ENCODE results near the gene IFI16.
"Not testable (repeated sequence)": the region's sequence is repeated elsewhere in the genome, so short reads cannot be mapped to it uniquely, and the experiment has no call there.

Gene IFI16

DNA sequence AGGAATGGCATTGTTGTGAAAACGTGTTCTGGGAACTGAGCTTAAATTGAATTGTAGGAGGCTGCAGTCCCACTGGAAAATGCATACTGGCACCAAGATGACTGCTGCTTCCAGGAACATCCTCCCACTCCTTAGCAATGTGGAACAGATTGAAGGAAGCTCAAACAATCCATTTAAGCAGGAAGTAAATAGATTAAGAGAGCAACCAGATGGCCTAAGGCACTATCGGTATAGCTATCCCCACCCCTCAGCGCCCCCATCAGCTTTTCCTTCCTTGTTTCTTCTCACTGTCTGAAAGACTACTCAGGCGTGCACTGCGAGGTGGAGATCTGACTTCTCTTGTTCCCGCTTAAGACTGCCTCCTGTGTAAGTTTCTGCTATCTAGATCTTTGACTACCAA lies 4.0 kb upstream of the IFI16 start:
- Histone ChIP-seq H3K4me3 (ENCODE audit: insufficient read depth, low read depth, low read length, poor library complexity, severe bottlenecking) (no peak overlapping the region), H3K36me3 (ENCODE audit: control insufficient read depth, insufficient read depth, low read length) (no peaks in the 10 kb centered on the region), H3K4me1 (ENCODE audit: control insufficient read depth, insufficient read depth, low read length, poor library complexity, severe bottlenecking) (peaks cover 14% of the 10 kb centered on the region), H3K27me3 (replicated peaks; ENCODE audit: control insufficient read depth, insufficient read depth, low read length, poor library complexity, severe bottlenecking) (no peaks in the 10 kb centered on the region), H3K9me3 (ENCODE audit: control insufficient read depth, low read length) (no peaks in the 10 kb centered on the region), H3K27ac (ENCODE audit: insufficient read depth, low read length, poor library complexity, severe bottlenecking) (no peak overlapping the region)
- no peak for DNase-seq

DNA sequence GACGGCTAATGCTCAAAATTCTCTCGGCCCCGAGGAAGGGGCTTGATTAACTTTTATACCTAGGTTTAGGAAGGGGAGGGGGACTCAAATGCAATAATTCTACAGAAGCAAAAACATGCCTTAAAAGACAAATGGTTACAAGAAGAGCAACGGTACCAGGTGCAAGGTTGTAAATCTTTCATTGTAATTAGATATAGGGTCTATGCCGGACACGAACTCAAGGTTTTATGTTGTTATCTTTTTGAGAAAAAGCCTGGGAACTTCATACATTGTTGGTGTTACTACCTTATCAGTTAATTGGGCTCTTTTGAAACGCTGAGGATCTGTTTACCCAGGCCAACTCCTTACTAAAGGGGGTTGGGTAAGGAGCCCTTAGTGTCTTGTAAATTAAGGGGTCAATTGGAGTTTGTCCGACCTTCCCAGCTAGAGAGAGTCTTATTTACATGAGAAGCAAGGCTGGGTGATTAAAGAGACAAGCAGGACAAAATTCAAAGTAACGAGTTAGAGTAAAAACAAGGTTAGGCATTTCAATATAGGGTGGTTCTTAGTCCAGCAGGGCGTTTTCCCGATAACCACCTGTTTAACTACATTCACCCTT lies 3.4 kb upstream of the IFI16 start:
- DNase-seq; H3K4me3 ChIP-seq (ENCODE audit: insufficient read depth, low read depth, low read length, poor library complexity, severe bottlenecking); H3K36me3 ChIP-seq (ENCODE audit: control insufficient read depth, insufficient read depth, low read length); H3K27ac ChIP-seq (ENCODE audit: insufficient read depth, low read length, poor library complexity, severe bottlenecking); H3K27me3 ChIP-seq (replicated peaks; ENCODE audit: control insufficient read depth, insufficient read depth, low read length, poor library complexity, severe bottlenecking); H3K9me3 ChIP-seq (ENCODE audit: control insufficient read depth, low read length): not testable (repeated sequence)
- H3K4me1 ChIP-seq (ENCODE audit: control insufficient read depth, insufficient read depth, low read length, poor library complexity, severe bottlenecking) = peaks cover 14% of the 10 kb centered on the region

DNA sequence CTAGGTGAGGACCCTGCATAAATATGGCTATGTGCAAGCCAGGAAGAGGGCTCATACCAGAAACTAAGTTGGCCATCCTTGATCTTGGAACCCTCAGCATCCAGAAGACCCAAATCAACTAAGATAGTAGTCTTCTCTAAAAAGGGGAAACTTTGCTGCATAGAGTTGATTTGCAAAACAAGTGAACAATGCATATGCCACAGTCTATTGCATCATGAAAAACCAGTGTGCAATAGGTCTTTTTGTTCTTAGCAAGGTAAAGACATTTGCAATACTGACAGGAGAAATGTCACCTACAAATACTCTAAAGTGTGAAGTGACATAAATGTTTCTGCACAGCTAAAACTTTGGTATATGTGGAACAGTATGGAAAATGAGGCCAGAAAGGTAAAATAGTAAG lies 2.0 kb upstream of the IFI16 start:
- Histone ChIP-seq H3K27ac (ENCODE audit: insufficient read depth, low read length, poor library complexity, severe bottlenecking) (no peak overlapping the region), H3K27me3 (replicated peaks; ENCODE audit: control insufficient read depth, insufficient read depth, low read length, poor library complexity, severe bottlenecking) (no peaks in the 10 kb centered on the region), H3K9me3 (ENCODE audit: control insufficient read depth, low read length) (no peaks in the 10 kb centered on the region), H3K4me3 (ENCODE audit: insufficient read depth, low read depth, low read length, poor library complexity, severe bottlenecking) (no peak overlapping the region), H3K36me3 (ENCODE audit: control insufficient read depth, insufficient read depth, low read length) (no peaks in the 10 kb centered on the region), H3K4me1 (ENCODE audit: control insufficient read depth, insufficient read depth, low read length, poor library complexity, severe bottlenecking) (peaks cover 15% of the 10 kb centered on the region)
- no peak for DNase-seq

DNA sequence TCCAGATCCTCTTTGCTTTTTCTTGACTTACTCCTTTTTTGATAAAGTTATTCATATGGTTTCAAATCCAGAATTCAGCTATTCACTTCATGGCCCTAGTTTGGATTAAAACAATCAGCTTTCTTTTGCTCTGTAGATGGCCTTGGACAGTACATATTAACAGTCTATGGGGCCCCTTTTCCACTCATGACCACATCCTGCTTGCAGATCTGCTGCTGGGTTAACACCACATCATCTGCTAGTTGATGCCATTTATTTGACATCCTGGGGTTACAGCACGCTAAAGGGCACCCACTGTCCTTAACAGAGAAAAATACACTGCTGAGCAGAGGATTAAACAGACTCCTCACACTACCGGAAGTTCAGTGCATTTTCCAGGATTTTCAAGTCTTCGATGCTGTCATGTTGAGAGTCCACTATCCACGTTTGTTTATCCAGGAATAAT lies 941 bp upstream of the IFI16 start:
- peak overlapping the region; percentile 67 for H3K4me3 ChIP-seq (ENCODE audit: insufficient read depth, low read depth, low read length, poor library complexity, severe bottlenecking)
- DNase-seq = peak in 2 of 3 donors; percentile 28 to 31

DNA sequence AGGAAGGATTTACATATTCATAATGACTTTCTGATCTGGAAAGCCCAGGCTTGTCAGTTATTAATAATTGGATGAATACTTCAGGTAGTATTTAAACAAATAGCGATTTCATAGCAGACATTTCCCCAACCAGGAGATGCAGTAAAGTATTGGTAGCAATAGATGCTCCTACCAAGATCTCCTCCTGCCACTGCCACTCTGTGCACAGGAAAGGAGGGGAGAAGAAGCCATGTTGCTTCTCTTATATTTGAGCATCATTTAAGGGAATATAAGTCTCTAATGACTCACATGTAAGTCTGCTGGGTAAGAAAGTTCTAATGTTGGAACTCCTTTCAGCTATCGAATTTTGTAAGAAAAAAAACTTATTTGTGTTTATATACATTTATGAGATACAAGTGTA lies 420 bp upstream of the IFI16 start:
- H3K9me3 ChIP-seq (ENCODE audit: control insufficient read depth, low read length) = no peaks in the 10 kb centered on the region
- no peaks in the 10 kb centered on the region for H3K36me3 ChIP-seq (ENCODE audit: control insufficient read depth, insufficient read depth, low read length)
- H3K27ac ChIP-seq (ENCODE audit: insufficient read depth, low read length, poor library complexity, severe bottlenecking) = peak overlapping the region; percentile 83
- DNase-seq = no peak
- H3K27me3 ChIP-seq (replicated peaks; ENCODE audit: control insufficient read depth, insufficient read depth, low read length, poor library complexity, severe bottlenecking) = no peaks in the 10 kb centered on the region
- peak overlapping the region; percentile 67 for H3K4me3 ChIP-seq (ENCODE audit: insufficient read depth, low read depth, low read length, poor library complexity, severe bottlenecking)
- H3K4me1 ChIP-seq (ENCODE audit: control insufficient read depth, insufficient read depth, low read length, poor library complexity, severe bottlenecking) = peaks cover 17% of the 10 kb centered on the region

More for the DNA sequence above, 941 bp upstream of the IFI16 start:
- H3K27ac ChIP-seq (ENCODE audit: insufficient read depth, low read length, poor library complexity, severe bottlenecking) = peak overlapping the region; percentile 83
- H3K4me1 ChIP-seq (ENCODE audit: control insufficient read depth, insufficient read depth, low read length, poor library complexity, severe bottlenecking) = peaks cover 17% of the 10 kb centered on the region
- H3K27me3 ChIP-seq (replicated peaks; ENCODE audit: control insufficient read depth, insufficient read depth, low read length, poor library complexity, severe bottlenecking) = no peaks in the 10 kb centered on the region
- no peaks in the 10 kb centered on the region for H3K36me3 ChIP-seq (ENCODE audit: control insufficient read depth, insufficient read depth, low read length)
- no peaks in the 10 kb centered on the region for H3K9me3 ChIP-seq (ENCODE audit: control insufficient read depth, low read length)

DNA sequence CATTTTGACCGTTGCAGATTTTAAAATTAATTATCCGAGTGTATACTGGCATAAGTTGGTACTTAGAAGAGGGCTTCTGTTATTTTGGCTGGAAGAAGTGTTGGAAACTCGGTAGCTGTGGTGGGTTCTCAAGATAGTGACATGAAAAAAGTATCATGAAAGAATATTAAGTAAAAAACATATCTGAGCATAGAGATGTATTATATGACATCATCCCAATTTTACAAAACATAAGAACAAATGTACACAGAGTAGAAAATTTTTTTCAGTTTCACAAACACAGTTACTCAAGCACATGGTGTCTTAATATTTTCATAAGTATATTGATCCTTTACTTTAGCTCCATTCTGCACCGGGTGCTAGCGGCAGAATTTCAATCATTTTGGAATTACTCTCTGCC lies 684 bp downstream of the IFI16 start:
- peaks cover 19% of the 10 kb centered on the region for H3K4me1 ChIP-seq (ENCODE audit: control insufficient read depth, insufficient read depth, low read length, poor library complexity, severe bottlenecking)
- H3K9me3 ChIP-seq (ENCODE audit: control insufficient read depth, low read length) = no peaks in the 10 kb centered on the region
- no peaks in the 10 kb centered on the region for H3K27me3 ChIP-seq (replicated peaks; ENCODE audit: control insufficient read depth, insufficient read depth, low read length, poor library complexity, severe bottlenecking)
- DNase-seq = no peak
- H3K4me3 ChIP-seq (ENCODE audit: insufficient read depth, low read depth, low read length, poor library complexity, severe bottlenecking) = peak overlapping the region; percentile 67
- peak overlapping the region; percentile 83 for H3K27ac ChIP-seq (ENCODE audit: insufficient read depth, low read length, poor library complexity, severe bottlenecking)
- H3K36me3 ChIP-seq (ENCODE audit: control insufficient read depth, insufficient read depth, low read length) = no peaks in the 10 kb centered on the region

DNA sequence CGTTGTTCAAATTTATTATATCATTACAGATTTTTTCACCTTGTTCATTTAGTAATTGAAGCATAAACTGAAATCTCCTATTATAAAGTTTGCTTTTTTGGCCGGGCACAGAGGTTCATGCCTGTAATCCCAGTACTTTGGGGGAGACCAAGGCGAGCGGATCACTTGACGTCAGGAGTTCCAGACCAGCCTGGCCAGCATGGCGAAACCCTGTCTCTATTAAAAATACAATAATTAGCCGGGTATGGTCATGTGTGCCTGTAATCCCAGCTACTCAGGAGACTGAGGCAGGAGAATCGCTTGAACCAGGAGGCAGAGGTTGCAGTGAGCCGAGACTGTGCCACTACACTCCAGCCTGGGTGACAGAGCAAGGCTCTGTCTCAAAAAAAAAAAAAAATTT lies 1.3 kb downstream of the IFI16 start:
- H3K9me3 ChIP-seq (ENCODE audit: control insufficient read depth, low read length); H3K27me3 ChIP-seq (replicated peaks; ENCODE audit: control insufficient read depth, insufficient read depth, low read length, poor library complexity, severe bottlenecking); DNase-seq; H3K36me3 ChIP-seq (ENCODE audit: control insufficient read depth, insufficient read depth, low read length): not testable (repeated sequence)
- peaks cover 25% of the 10 kb centered on the region for H3K4me1 ChIP-seq (ENCODE audit: control insufficient read depth, insufficient read depth, low read length, poor library complexity, severe bottlenecking)
- peak overlapping the region; percentile 67 for H3K4me3 ChIP-seq (ENCODE audit: insufficient read depth, low read depth, low read length, poor library complexity, severe bottlenecking)
- peak overlapping the region; percentile 83 for H3K27ac ChIP-seq (ENCODE audit: insufficient read depth, low read length, poor library complexity, severe bottlenecking)

DNA sequence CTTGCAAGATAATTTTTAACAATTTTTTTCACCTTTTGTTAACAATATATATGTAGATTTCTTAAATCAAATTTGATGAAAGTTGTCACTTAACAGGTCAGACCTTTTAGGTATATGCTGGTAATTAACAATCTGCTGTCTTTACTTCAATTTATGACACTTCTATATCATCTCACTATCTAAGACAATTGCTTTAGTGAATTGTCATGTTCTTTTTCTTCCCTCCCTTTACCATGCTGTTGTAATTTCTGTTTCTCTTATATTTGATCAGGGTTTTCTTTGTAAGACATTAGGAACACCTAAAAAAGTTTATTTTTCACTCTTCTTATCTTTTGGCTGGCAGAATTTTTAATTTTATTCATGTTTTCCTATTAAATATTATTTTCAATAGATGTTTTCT lies 2.0 kb downstream of the IFI16 start:
- H3K36me3 ChIP-seq (ENCODE audit: control insufficient read depth, insufficient read depth, low read length) = peaks cover 10% of the 10 kb centered on the region
- peak overlapping the region; percentile 55 for H3K27ac ChIP-seq (ENCODE audit: insufficient read depth, low read length, poor library complexity, severe bottlenecking)
- H3K27me3 ChIP-seq (replicated peaks; ENCODE audit: control insufficient read depth, insufficient read depth, low read length, poor library complexity, severe bottlenecking) = no peaks in the 10 kb centered on the region
- DNase-seq = no peak
- H3K4me1 ChIP-seq (ENCODE audit: control insufficient read depth, insufficient read depth, low read length, poor library complexity, severe bottlenecking) = peaks cover 32% of the 10 kb centered on the region
- peak overlapping the region; percentile 45 for H3K4me3 ChIP-seq (ENCODE audit: insufficient read depth, low read depth, low read length, poor library complexity, severe bottlenecking)
- no peaks in the 10 kb centered on the region for H3K9me3 ChIP-seq (ENCODE audit: control insufficient read depth, low read length)

DNA sequence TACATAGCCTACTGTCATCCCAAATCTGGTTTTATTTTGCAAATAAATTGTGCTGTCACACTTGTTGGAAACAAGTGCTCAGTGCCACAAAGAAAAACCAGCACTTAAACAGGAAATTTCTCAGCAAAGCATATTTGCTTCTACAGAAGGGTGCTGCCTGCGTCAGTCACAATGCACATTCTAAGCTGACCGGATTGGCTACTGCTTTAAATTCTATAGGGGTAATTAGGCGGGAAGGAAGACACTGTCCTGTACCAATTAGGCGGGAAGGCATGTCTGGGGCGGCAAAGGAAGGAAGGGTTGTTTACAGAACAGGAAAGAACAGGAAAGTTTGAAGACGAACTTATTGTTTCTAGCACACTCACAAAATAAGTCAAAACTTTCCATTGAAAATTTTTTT lies 2.8 kb downstream of the IFI16 start:
- Histone ChIP-seq H3K4me3 (ENCODE audit: insufficient read depth, low read depth, low read length, poor library complexity, severe bottlenecking) (peak overlapping the region; percentile 45), H3K9me3 (ENCODE audit: control insufficient read depth, low read length) (no peaks in the 10 kb centered on the region), H3K27me3 (replicated peaks; ENCODE audit: control insufficient read depth, insufficient read depth, low read length, poor library complexity, severe bottlenecking) (no peaks in the 10 kb centered on the region), H3K36me3 (ENCODE audit: control insufficient read depth, insufficient read depth, low read length) (peaks cover 14% of the 10 kb centered on the region), H3K27ac (ENCODE audit: insufficient read depth, low read length, poor library complexity, severe bottlenecking) (peak overlapping the region; percentile 55), H3K4me1 (ENCODE audit: control insufficient read depth, insufficient read depth, low read length, poor library complexity, severe bottlenecking) (peaks cover 36% of the 10 kb centered on the region)
- peak in 2 of 3 donors; percentile 29 to 32 for DNase-seq

DNA sequence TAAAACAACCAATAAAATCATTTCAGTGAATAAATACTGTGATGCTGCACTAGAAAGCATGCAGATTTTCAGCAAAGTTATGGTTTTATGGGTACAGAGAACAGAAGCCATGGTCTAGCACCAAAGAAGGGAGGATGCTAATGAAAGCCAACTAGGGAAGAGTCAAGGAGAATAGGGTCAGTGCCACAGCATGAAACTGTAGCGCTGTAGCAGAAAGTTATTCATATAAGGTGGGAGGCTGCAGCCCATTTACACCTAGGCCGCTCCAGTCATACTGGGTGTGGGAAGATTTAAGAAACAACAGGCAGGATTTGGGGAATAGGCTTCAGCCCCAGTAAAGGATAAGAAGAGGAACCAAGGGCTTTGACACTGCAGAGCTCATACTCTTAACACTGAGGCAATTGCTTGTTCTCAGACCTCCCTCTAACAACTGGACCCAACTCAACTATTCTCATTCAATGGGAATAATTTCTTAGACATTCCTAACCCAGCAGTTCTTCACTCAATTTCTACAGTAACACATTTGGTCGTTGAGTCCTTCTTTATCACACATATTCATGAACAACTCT lies 4.4 kb downstream of the IFI16 start:
- peaks cover 26% of the 10 kb centered on the region for H3K4me1 ChIP-seq (ENCODE audit: control insufficient read depth, insufficient read depth, low read length, poor library complexity, severe bottlenecking)
- peak overlapping the region; percentile 60 for H3K27ac ChIP-seq (ENCODE audit: insufficient read depth, low read length, poor library complexity, severe bottlenecking)

More for the DNA sequence above, 4.4 kb downstream of the IFI16 start:
- H3K4me3 ChIP-seq (ENCODE audit: insufficient read depth, low read depth, low read length, poor library complexity, severe bottlenecking) = peak overlapping the region; percentile 45
- H3K27me3 ChIP-seq (replicated peaks; ENCODE audit: control insufficient read depth, insufficient read depth, low read length, poor library complexity, severe bottlenecking) = no peaks in the 10 kb centered on the region
- peaks cover 29% of the 10 kb centered on the region for H3K36me3 ChIP-seq (ENCODE audit: control insufficient read depth, insufficient read depth, low read length)
- no peaks in the 10 kb centered on the region for H3K9me3 ChIP-seq (ENCODE audit: control insufficient read depth, low read length)
- no peak for DNase-seq
